K562 (cell line): ENCODE results near the gene ZNRF3.
"Not testable (repeated sequence)": the region's sequence is repeated elsewhere in the genome, so short reads cannot be mapped to it uniquely, and the experiment has no call there.

ENCODE experiments used
- CTCF ChIP-seq, 3 experiments: IDR thresholded peaks in 2 of 3; conservative IDR thresholded peaks in 1 of 3; 2 replicates each; pipeline ENCODE4 v1.5.1; 2011 to 2012; ENCODE audit warnings: low read length in 3 of 3, mild to moderate bottlenecking in 3 of 3, control low read depth in 2 of 3, improper control_type of control experiment in 1 of 3, inconsistent platforms in 1 of 3, low read depth in 1 of 3, mixed read lengths in 1 of 3, moderate library complexity in 1 of 3; ENCODE audit not compliant: insufficient read depth in 2 of 3
- GABPB2 ChIP-seq: fragments of 250-450 bp; sonication (Bioruptor Pico); conservative IDR thresholded peaks from 2 replicates; pipeline ENCODE4 v1.5.1; 2021; ENCODE audit warnings: mild to moderate bottlenecking
- MNT ChIP-seq, 2 experiments: fragments of 450-650 bp; conservative IDR thresholded peaks; 2 replicates each; pipeline ENCODE4 v1.6.1; 2017; ENCODE audit warnings: mild to moderate bottlenecking in 2 of 2, moderate library complexity in 2 of 2
- POLR2AphosphoS5 ChIP-seq: IDR thresholded peaks from 2 replicates; pipeline ENCODE4 v1.6.1; 2011; ENCODE audit warnings: mild to moderate bottlenecking, low read depth, low read length, moderate library complexity; ENCODE audit not compliant: control insufficient read depth, insufficient read depth
- SREBF2 ChIP-seq: sonication (generic); formaldehyde crosslinking; IDR thresholded peaks from 2 replicates; pipeline ENCODE4 v1.4.0; 2020; ENCODE audit warnings: mild to moderate bottlenecking, missing genetic modification reagents
- ZNF121 ChIP-seq: sonication (generic); formaldehyde crosslinking; conservative IDR thresholded peaks from 2 replicates; pipeline ENCODE4 v1.8.0; 2022; ENCODE audit warnings: missing genetic modification reagents
- ZNF3 ChIP-seq: fragments of 250-450 bp; sonication (Bioruptor Pico); IDR thresholded peaks from 2 replicates; pipeline ENCODE4 v1.5.0; 2021; ENCODE audit warnings: mild to moderate bottlenecking, moderate library complexity

- not testable (repeated sequence) for TF ChIP-seq GABPB2; MNT (conservative IDR thresholded peaks at IDR 0.05); POLR2AphosphoS5; CTCF (IDR thresholded peaks at IDR 0.05 in 2 of 3, conservative IDR thresholded peaks at IDR 0.05 in 1 of 3; ENCODE audit: insufficient read depth in 2 of 3, low read depth in 1 of 3, low read length in 3 of 3); ZNF121; SREBF2 (CRISPR knock-in tag); ZNF3
Measured at GRCh38 chr22:28868389-28868788, 15.0 kb upstream of the ZNRF3 start.
